MM.1S (cell line): ENCODE data around the gene GPC3.

Source experiments
- CTCF ChIP-seq: fragments of 300-600 bp; sonication (generic); IDR thresholded peaks from 2 replicates; pipeline ENCODE4 v1.5.1; 2016; ENCODE audit warnings: antibody characterized with exemption, low read length, mixed read lengths
- EZH2 ChIP-seq: fragments of 300-600 bp; sonication (generic); optimal IDR thresholded peaks from 2 replicates; pipeline ENCODE3; 2017; ENCODE audit warnings: low read depth, mild to moderate bottlenecking, antibody characterized with exemption, low read length, mixed read lengths
- EZH2phosphoT487 ChIP-seq: fragments of 300-600 bp; sonication (generic); IDR thresholded peaks from 2 replicates; pipeline ENCODE4 v1.6.1; 2018; ENCODE audit warnings: antibody characterized with exemption, low read length

GRCh38 chrX:133980832-133981588, 4.4 kb downstream of the GPC3 start:
- TF ChIP-seq CTCF (no peak), EZH2 (no peak), EZH2phosphoT487 (no peak)
